ENCODE measurements around the gene LPP.

Gene LPP

DNA sequence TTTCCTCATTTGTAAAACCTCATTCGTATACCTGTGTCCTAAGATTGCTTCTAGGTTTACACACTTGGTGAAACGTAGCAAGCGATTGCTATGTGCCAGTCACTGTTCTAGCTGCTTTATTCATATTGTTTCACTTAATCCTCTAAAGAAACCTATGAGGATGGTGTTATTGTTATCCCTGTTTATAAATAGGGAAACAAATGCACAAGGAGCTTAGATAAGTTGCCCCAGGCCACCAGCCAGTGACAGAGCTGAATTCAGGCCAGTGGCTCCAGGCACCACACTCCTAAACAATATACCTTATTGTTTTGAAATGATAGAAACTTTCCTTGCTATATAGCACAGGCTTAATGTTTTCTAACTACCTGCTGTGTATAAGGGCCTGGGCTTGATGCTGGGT lies 44.0 kb downstream of the LPP start:
- FAIRE-seq, result no peak

- FAIRE-seq, result no peak
Observed at GRCh38 chr3:188198760-188199327, 44.9 kb downstream of the LPP start.

DNA sequence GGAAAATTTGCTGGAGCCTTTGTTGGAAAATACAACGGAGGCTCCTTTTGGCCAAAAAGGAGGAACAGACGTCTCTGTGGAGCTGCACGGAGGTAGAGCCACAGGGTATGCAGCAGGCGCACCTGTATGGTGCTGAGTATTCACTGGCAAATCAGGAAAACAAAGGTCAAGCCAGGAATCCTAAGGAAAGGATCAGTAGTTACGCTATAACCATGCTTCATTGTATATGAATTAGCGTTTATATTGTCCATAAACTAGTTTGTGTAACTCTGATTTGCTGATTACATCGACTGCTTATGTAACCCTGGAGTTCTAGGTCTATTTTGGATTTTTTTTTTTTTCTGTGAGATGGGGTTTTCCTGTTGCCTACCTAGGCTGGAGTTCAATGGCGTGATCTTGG lies 45.4 kb downstream of the LPP start:
- no peak for FAIRE-seq

DNA sequence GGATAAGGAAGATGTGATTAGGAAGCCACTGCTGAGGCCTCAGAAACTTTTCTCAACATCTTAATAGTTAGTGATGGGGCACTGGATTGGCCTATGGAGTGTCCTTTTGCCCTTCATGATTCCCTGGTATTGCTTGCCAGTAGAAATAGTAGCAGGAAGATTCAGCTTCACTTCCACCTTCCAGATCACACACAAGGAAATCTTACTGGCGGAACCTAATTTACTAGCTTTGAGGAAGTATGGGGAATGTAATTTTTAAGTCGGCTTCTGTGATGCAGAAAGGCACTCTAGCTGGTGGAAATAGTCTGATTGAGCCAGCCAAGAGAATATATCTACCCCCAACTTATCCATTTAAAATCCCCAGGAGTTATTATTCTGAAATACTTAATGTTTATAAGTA lies 46.5 kb downstream of the LPP start:
- FAIRE-seq, result no peak

- FAIRE-seq, result no peak
Observed at GRCh38 chr3:188202358-188203138, 48.6 kb downstream of the LPP start.

- no peak for FAIRE-seq
Observed at GRCh38 chr3:188204526-188204925, 50.6 kb downstream of the LPP start.

GRCh38 chr3:188205992-188206416 lies 52.0 kb downstream of the LPP start:
- no peak for FAIRE-seq

GRCh38 chr3:188206787-188207186 lies 52.8 kb downstream of the LPP start:
- FAIRE-seq, result no peak

DNA sequence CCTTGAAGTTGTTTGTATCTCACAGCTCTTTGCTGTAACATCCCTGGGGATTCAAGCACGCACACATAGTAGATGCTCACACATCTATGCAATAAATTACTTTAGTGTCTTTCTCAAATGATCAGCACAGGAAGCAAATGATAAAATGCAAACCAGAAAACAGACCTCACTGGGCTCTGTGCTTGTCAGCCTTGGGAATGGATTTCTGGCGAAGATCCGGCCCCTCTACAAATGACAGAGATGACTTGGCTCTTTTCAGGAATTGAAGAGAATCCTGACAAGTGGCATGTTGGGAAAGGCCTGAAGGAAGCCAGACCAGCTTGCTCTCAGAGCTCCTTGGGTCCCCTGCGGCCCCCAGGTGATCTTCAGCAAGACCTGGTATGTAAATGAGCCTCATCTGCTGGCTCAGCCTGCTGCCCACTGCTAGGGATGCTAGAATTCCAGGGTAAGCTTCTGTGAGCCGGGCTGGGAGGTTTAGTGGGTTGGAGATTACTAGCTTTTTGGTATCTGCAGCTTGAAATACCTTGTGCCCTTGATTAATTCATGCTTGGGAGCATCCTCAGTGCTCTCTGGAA lies 54.1 kb downstream of the LPP start:
- no peak for FAIRE-seq

GRCh38 chr3:188208516-188208981 lies 54.6 kb downstream of the LPP start:
- FAIRE-seq, result no peak

DNA sequence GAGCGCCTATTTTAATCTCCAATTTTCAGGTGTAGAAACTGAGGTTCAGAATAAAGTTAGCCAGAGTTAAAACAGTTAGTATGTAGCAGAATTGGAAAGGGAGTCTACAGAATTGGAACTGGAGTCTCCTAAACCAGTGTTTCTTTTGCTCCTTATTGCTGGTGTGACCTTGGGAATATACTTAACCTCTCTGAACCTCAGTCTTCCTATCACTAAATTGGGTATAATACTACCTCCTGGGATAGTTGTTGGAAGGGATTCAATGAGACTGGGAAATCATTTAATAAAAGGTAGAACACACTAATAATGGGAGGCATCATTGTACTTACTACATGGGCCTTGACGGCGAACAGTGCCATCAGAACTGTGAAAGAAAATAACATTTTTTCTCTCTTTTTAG lies 55.1 kb downstream of the LPP start:
- FAIRE-seq, result no peak

GRCh38 chr3:188209740-188210139 lies 55.8 kb downstream of the LPP start:
- no peak for FAIRE-seq

DNA sequence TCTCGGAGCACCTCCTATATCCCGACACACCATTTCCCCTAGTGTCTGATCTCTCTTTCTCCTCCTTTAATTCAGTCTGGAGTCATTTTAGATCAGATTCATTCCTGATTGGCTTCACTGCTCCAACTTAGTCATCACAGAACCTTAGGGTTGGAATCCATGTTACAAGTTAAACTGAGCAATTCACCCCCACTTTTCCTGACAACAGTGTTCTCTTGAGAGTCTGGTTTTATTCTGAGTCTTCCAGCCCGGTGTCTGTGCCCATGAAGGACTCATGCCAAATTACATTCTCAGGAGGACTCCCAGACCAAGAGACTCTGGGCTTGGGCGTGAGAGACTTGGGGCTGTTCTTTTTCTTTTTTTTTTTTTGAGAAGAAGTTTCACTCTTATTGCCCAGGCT lies 57.5 kb downstream of the LPP start:
- FAIRE-seq, result no peak

DNA sequence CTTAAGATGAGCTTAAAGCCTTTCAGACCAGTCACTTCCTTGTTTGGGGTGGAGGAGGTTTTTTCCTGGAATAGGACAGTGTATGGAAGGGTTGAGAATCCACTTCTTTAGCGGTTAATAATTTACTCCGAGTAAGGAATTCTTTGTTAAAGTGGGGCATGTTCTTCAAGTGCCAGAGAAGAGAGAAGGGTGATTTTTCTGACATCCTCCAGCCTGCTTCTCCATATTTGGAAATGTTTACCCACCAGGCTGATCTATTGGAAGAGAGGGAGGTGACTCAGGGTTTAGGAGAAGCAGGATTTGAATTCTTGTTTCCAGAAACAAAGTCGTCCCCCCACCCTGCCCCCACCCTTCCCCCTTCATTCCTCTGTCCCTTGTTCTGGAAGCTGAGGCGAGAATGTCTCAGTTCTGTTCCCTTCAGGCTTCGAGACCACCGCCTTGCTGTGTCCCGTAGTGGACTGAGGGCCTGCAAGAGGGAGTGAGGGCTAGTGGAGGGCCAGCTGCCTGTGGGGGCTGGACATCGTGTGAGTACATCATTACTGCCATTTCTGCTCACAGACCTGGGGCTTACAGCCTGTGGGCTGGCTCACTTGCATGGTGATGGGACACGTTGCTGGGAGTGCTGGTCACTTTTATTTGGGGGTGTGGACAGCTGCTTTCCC lies 58.5 kb downstream of the LPP start:
- no peak for FAIRE-seq

GRCh38 chr3:188214442-188214841 lies 60.5 kb downstream of the LPP start:
- FAIRE-seq, result no peak

GRCh38 chr3:188215129-188215528 lies 61.2 kb downstream of the LPP start:
- FAIRE-seq, result no peak

GRCh38 chr3:188217011-188217463 lies 63.1 kb downstream of the LPP start:
- FAIRE-seq, result no peak

DNA sequence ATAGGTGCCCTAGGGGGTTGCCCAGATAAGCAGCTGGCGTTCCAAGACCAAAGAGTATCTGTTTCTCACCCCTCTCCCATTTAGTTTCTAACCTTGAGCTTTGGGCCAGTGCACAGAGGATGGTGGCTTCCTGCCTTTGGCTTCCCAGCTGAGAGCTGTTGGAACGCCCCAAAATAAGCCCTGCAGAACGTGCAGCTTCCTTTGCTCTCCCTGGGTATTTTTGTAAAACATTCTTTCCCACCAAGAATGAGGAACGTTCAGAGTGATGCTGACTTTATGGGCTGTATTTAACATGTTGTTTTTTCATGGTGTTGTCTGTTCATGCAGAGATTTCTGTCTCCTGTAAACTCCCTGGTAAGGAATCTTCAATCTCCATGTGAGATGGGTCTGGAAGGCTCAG lies 63.8 kb downstream of the LPP start:
- FAIRE-seq, result no peak

DNA sequence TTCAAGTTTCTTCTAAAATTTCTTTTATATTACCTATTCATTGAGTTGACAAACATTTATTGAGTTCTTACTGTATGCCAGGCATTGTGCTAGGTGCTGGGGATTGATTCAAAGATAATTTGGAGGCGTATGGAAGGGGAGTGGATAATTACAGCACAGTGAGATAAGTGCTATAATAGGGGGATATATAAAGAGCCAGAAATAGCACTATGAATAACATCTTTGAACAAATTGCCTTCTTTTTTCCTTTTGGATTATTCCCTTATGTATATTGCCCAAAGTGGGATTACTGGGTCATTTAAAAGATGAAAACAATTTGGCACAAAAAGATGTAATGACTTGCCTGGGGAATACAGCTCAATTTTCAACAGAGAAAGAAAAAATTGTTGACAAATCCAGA lies 64.6 kb downstream of the LPP start:
- FAIRE-seq, result no peak

GRCh38 chr3:188219147-188219546 lies 65.2 kb downstream of the LPP start:
- no peak for FAIRE-seq

DNA sequence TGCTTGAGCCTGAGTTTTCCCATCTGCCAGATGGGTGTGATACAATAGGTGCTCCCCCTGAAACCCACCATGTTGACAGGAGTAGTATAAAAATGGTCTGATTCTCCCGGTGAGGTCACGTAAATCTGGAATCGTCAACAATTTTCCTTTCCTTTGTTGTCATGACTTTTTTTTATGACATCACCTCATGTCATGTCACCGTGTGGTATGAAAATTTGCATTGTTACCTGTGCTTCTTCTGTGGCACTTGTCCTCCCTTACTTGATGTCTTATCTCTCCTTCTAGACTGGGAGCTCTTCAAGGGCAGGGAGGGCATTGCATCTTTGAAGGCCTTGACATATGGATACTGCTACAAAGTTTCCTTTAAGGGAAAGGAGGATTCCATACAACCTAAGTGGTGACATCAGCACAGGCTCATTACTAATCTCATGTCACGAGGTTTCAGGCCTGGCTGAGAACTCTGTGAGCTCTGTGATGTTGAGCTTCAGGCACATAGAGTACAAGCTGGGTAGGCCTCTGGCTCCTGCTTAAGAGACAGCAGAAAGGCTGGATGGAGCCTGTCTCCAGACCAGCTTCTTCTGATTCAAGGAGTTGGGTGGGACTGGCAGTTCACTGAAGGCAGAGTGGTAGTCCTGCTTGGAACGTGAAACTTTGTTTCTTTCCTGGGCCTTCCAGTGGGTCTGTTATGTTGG lies 66.3 kb downstream of the LPP start:
- FAIRE-seq, result no peak

DNA sequence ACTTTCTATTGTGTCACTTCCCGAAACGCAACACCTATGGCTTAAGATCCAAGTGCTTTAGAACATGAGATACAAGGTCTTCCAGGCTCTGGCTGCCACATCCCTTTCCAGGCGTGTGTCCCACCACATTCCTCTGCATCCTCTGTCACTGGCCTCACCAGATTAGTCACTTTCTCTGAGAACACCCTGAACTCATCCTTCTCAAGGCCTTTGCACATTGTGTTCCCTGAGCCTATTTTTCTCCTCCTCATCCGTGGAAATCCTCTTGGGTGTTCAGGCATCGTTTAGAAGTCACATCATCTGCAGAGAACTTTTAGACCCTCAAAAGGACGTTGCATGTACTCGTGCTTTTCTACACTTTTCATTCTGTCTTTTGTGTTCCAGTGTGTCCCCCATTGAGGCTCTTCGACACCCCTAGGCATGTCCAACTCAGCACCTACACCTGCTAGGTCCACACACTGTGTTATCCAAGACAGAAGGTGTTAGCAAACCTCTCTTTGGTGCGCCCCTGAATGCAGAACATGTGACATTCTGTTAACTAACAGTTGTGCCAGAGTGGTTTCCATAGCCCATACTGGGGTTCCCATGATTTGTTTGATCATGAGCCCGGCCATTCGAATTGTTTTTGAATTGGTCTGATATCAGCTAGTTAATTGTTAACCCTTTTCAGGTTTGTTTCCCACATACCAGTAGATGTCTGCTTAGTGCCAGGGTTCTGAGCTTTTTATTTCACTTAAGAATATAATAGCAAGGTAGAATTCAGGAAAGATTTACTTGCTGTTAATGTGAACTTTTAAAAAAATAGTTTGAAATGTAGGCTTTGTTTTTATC lies 67.2 kb downstream of the LPP start:
- no peak for FAIRE-seq

Measured in A204.1 (cell line).